ENCODE data around the gene CAPN13.

The CAPN13 gene

GRCh38 chr2:30678410-30679137 lies 128.7 kb downstream of the CAPN13 start:
- no peak for DNase-seq

- DNase-seq = no peak
These were observed 129.3 kb downstream of the CAPN13 start for GRCh38 chr2:30677861-30678385.

DNA sequence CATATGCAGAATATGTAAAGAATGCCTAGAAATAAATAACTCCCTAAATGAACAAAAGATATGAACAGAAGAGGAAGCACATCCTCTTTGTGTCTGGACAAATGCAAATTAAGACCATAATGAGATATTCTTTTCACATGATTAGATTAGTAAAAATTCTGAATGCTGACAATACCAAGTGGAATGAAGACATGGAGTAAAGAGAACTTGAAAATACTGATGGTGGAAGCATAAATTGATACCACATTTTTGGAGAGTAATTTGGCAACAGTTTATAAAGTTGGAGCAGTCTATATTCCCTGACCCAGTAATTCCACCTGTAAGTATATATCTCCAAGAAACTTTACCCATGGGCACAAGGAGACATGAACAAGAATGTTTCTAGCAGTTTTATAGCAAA lies 130.0 kb downstream of the CAPN13 start:
- DNase-seq = no peak

- DNase-seq = no peak
These were observed 131.5 kb downstream of the CAPN13 start for GRCh38 chr2:30675758-30676157.

- no peak for DNase-seq
These were observed 134.1 kb downstream of the CAPN13 start for GRCh38 chr2:30673127-30673526.

All from COR-L47 (cell line).